Panc1 (cell line): ENCODE results near the gene PPP1R1A. TPM values are rescaled to one million over a fixed set of nuclear protein-coding genes. Genes with fewer than 3 reads are reported as not detected.

Experiments used
- ATAC-seq: fragments of 200-7000 bp; cut with Tn5 transposase; 2 replicates; pipeline ENCODE4 v1.9.1; 2020; ENCODE audit warnings: mild to moderate bottlenecking, moderate library complexity
- BruUV-seq: library from RNA; stranded (reverse); fragments of 400-500 nt; replicated peaks from 2 replicates; lab custom pipeline; 2021; lab: Mats Ljungman, UMichigan
- CTCF ChIA-PET: fragments of 300-600 bp; sonication (Branson Sonifier 250); formaldehyde crosslinking; loops from one replicate; lab custom pipeline; 2022; ENCODE audit warnings: antibody characterized with exemption; lab: Charles Lee
- POLR2A ChIA-PET: fragments of 300-600 bp; sonication (Branson Sonifier 250); formaldehyde crosslinking; loops from one replicate; lab custom pipeline; 2022; ENCODE audit warnings: antibody characterized with exemption; lab: Charles Lee
- DNase-seq: peaks from one replicate; pipeline ENCODE4 v3.0.0-alpha.2; 2010; ENCODE audit warnings: low read depth, low spot score
- H3K27ac ChIP-seq: 2 replicates; pipeline ENCODE4 v1.5.1; 2011; ENCODE audit warnings: mild to moderate bottlenecking, low read length, inconsistent platforms
- H3K27me3 ChIP-seq: fragments of 200-500 bp; sonication (Bioruptor generic); 2 replicates; pipeline ENCODE4 v1.6.0; 2014; ENCODE audit warnings: low read length, inconsistent platforms; ENCODE audit not compliant: control insufficient read depth, insufficient read depth
- H3K36me3 ChIP-seq: fragments of 200-500 bp; sonication (Bioruptor generic); 2 replicates; pipeline ENCODE4 v1.5.1; 2014; ENCODE audit warnings: inconsistent platforms, mild to moderate bottlenecking, low read length, moderate library complexity; ENCODE audit not compliant: control insufficient read depth, insufficient read depth
- H3K4me1 ChIP-seq: 2 replicates; pipeline ENCODE4 v1.5.1; 2011; ENCODE audit warnings: inconsistent platforms, mild to moderate bottlenecking, low read length, moderate library complexity; ENCODE audit not compliant: control insufficient read depth, insufficient read depth
- H3K4me3 ChIP-seq, 2 experiments: 2 replicates each; pipeline ENCODE4 v1.5.1; 2011 to 2012; ENCODE audit warnings: low read depth in 2 of 2, low read length in 2 of 2, mild to moderate bottlenecking in 2 of 2, inconsistent platforms in 1 of 2, moderate library complexity in 1 of 2
- H3K9me3 ChIP-seq: fragments of 200-500 bp; sonication (Bioruptor generic); 2 replicates; pipeline ENCODE4 v1.5.1; 2014; ENCODE audit warnings: low read depth, mild to moderate bottlenecking, inconsistent platforms, low read length, moderate library complexity; ENCODE audit not compliant: control insufficient read depth, insufficient read depth
- CTCF ChIP-seq: fragments of 450-650 bp; IDR thresholded peaks from 2 replicates; pipeline ENCODE4 v1.5.1; 2017; ENCODE audit warnings: mild to moderate bottlenecking
- POLR2AphosphoS5 ChIP-seq: IDR thresholded peaks from 2 replicates; pipeline ENCODE4 v1.6.1; 2012; ENCODE audit warnings: mild to moderate bottlenecking, low read depth, low read length, moderate library complexity
- REST ChIP-seq, 2 experiments: IDR thresholded peaks; 2 replicates each; pipeline ENCODE4 v1.6.1; 2011 to 2012; ENCODE audit warnings: low read depth in 2 of 2, control low read depth in 1 of 2, low read length in 1 of 2, mild to moderate bottlenecking in 1 of 2, moderate library complexity in 1 of 2; ENCODE audit not compliant: insufficient read depth in 1 of 2
- SIN3A ChIP-seq: IDR thresholded peaks from 2 replicates; pipeline ENCODE4 v1.6.1; 2012; ENCODE audit warnings: low read depth, mild to moderate bottlenecking, low read length, moderate library complexity, borderline replicate concordance; ENCODE audit not compliant: insufficient read depth
- TCF7L2 ChIP-seq: IDR thresholded peaks from 2 replicates; pipeline ENCODE4 v1.6.1; 2011; ENCODE audit warnings: mild to moderate bottlenecking, low read depth, low read length, inconsistent platforms
- in situ Hi-C: cut with HindIII; loops from 2 replicates; pipeline ENCODE4 v1.10.0; 2016; ENCODE audit warnings: low sequenced_read_pairs, low pct_unique_long_range_greater_than_20kb
- intact Hi-C: fragments of 100-400 bp; cut with micrococcal nuclease; formaldehyde crosslinking; loops from one replicate; pipeline ENCODE4 v1.10.0; 2022; ENCODE audit not compliant: unreplicated experiment
- total RNA-seq: library from RNA; stranded (reverse); gene quantifications from one replicate; pipeline ENCODE4 v1.2.1, GENCODE V29; 2021; ENCODE audit not compliant: unreplicated experiment

PPP1R1A gene
- total RNA-seq, 1 experiment from 2014 or later = 0.23 TPM

- BruUV-seq = no TSS peak
- Histone ChIP-seq H3K4me1 (no peaks in the 10 kb centered on the region; the same call in 1 of the 2 replicates), H3K36me3 (no peaks in the 10 kb centered on the region), H3K9me3 (no peaks in the 10 kb centered on the region), H3K27ac (no peak overlapping the region), H3K27me3 (peaks cover 12% of the 10 kb centered on the region), H3K4me3 (no peak overlapping the region)
- TF ChIP-seq POLR2AphosphoS5 (no peak), REST (IDR thresholded peaks at IDR 0.05; ENCODE audit: insufficient read depth in 1 of 2, low read depth in 2 of 2, low read length in 1 of 2) (no peak)
- ChIA-PET POLR2A (no interaction called here), CTCF (no interaction called here)
- intact Hi-C loops = no loop called here
- no peak for DNase-seq
- in situ Hi-C loops = no loop called here
- ATAC-seq = no peak
Observed at GRCh38 chr12:54583726-54584125, 4.7 kb downstream of the PPP1R1A start.

- intact Hi-C loops = no loop called here
- ChIA-PET POLR2A (no interaction called here), CTCF (no interaction called here)
- in situ Hi-C loops = no loop called here
- no TSS peak for BruUV-seq
- Histone ChIP-seq H3K4me1 (no peaks in the 10 kb centered on the region), H3K27me3 (peaks cover 7% of the 10 kb centered on the region), H3K9me3 (no peaks in the 10 kb centered on the region), H3K27ac (no peak overlapping the region), H3K36me3 (no peaks in the 10 kb centered on the region), H3K4me3 (no peak overlapping the region)
- TF ChIP-seq CTCF = no peak
- no peak for TF ChIP-seq POLR2AphosphoS5
- no peak for TF ChIP-seq TCF7L2
- no peak for TF ChIP-seq SIN3A
- TF ChIP-seq REST (IDR thresholded peaks at IDR 0.05; ENCODE audit: insufficient read depth in 1 of 2, low read depth in 2 of 2, low read length in 1 of 2) = no peak
- no peak for ATAC-seq
- DNase-seq = no peak
Observed at GRCh38 chr12:54581412-54581811, 7.0 kb downstream of the PPP1R1A start.
